GM23338 (cell line): ENCODE results near the gene RMI2. TPM values are rescaled to one million over a fixed set of nuclear protein-coding genes. Genes with fewer than 3 reads are reported as not detected.
A peak's percentile ranks its signal among the peaks of the same experiment; 100 is the strongest.

ENCODE experiments used
- ATAC-seq: fragments of 200-7000 bp; cut with Tn5 transposase; 3 replicates; pipeline ENCODE4 v1.9.1; 2020
- DNase-seq: peaks from one replicate; pipeline ENCODE4 v3.0.0-alpha.2; 2015; ENCODE audit warnings: low spot score
- H2AFZ ChIP-seq: fragments of 200-600 bp; sonication (generic); 2 replicates; pipeline ENCODE4 v1.8.0; 2016; ENCODE audit warnings: antibody characterized with exemption, mild to moderate bottlenecking, moderate library complexity
- H3F3A ChIP-seq: fragments of 200-600 bp; sonication (generic); replicated peaks from 2 replicates; pipeline ENCODE4 v1.8.0; 2017; ENCODE audit warnings: antibody characterized with exemption, mixed run types, low read depth
- H3K27ac ChIP-seq: fragments of 200-600 bp; sonication (generic); 2 replicates; pipeline ENCODE4 v1.6.1; 2016; ENCODE audit warnings: low read depth
- H3K27me3 ChIP-seq: fragments of 200-600 bp; sonication (generic); 2 replicates; pipeline ENCODE4 v1.8.0; 2016; ENCODE audit warnings: mild to moderate bottlenecking, mixed run types, moderate library complexity; ENCODE audit not compliant: insufficient read depth
- H3K36me3 ChIP-seq: fragments of 200-600 bp; sonication (generic); 2 replicates; pipeline ENCODE4 v1.8.0; 2016; ENCODE audit warnings: mild to moderate bottlenecking; ENCODE audit not compliant: insufficient read depth
- H3K4me1 ChIP-seq: fragments of 200-600 bp; sonication (generic); 2 replicates; pipeline ENCODE4 v1.8.0; 2016; ENCODE audit warnings: mild to moderate bottlenecking, moderate library complexity; ENCODE audit not compliant: insufficient read depth
- H3K4me2 ChIP-seq: fragments of 200-600 bp; sonication (generic); 2 replicates; pipeline ENCODE4 v1.7.1; 2017; ENCODE audit warnings: mixed run types
- H3K4me3 ChIP-seq: fragments of 200-600 bp; sonication (generic); 2 replicates; pipeline ENCODE4 v1.6.1; 2016; ENCODE audit warnings: mixed run types
- H3K79me2 ChIP-seq: fragments of 200-600 bp; sonication (generic); replicated peaks from 2 replicates; pipeline ENCODE4 v1.8.0; 2017; ENCODE audit warnings: mild to moderate bottlenecking; ENCODE audit not compliant: insufficient read depth
- H3K9me2 ChIP-seq: fragments of 200-600 bp; sonication (generic); 2 replicates; pipeline ENCODE4 v1.8.0; 2017; ENCODE audit not compliant: insufficient read depth
- H4K20me1 ChIP-seq: fragments of 200-600 bp; sonication (generic); replicated peaks from 2 replicates; pipeline ENCODE4 v1.8.0; 2017; ENCODE audit warnings: mild to moderate bottlenecking; ENCODE audit not compliant: insufficient read depth
- H3K27ac Mint-ChIP-seq: 2 replicates; pipeline ENCODE4 v1.8.0; 2020; ENCODE audit warnings: inconsistent platforms, mild to moderate bottlenecking, moderate library complexity, mixed read lengths
- H3K27me3 Mint-ChIP-seq: 3 replicates; pipeline ENCODE4 v1.8.0; 2022; ENCODE audit warnings: low read depth, mild to moderate bottlenecking, moderate library complexity, mixed read lengths, inconsistent platforms; ENCODE audit not compliant: insufficient read depth, poor library complexity
- H3K36me3 Mint-ChIP-seq: 3 replicates; pipeline ENCODE4 v1.8.0; 2021; ENCODE audit warnings: low read depth, mild to moderate bottlenecking, inconsistent platforms, moderate library complexity, mixed read lengths
- H3K4me1 Mint-ChIP-seq: 3 replicates; pipeline ENCODE4 v1.8.0; 2020; ENCODE audit warnings: mild to moderate bottlenecking, inconsistent platforms, mixed read lengths
- H3K4me3 Mint-ChIP-seq: 3 replicates; pipeline ENCODE4 v1.8.0; 2021; ENCODE audit warnings: moderate library complexity, mild to moderate bottlenecking, inconsistent platforms, mixed read lengths
- H3K9me3 Mint-ChIP-seq: 3 replicates; pipeline ENCODE4 v1.8.0; 2020; ENCODE audit warnings: moderate library complexity, mild to moderate bottlenecking, inconsistent platforms, mixed read lengths
- CREB1 ChIP-seq: fragments of 250-450 bp; sonication (Bioruptor Pico); IDR thresholded peaks from 2 replicates; pipeline ENCODE4 v1.5.0; 2020; ENCODE audit warnings: low read depth, mild to moderate bottlenecking, moderate library complexity
- EZH2 ChIP-seq: fragments of 200-600 bp; sonication (generic); IDR thresholded peaks from one replicate; pipeline ENCODE4 v1.8.0; 2017; ENCODE audit warnings: antibody characterized with exemption, mild to moderate bottlenecking, low read depth; ENCODE audit not compliant: unreplicated experiment
- EZH2phosphoT487 ChIP-seq: fragments of 200-600 bp; sonication (generic); IDR thresholded peaks from one replicate; pipeline ENCODE4 v1.8.1; 2018; ENCODE audit warnings: antibody characterized with exemption; ENCODE audit not compliant: unreplicated experiment
- JUNB ChIP-seq: IDR thresholded peaks from one replicate; pipeline ENCODE4 v1.6.1; 2016; ENCODE audit warnings: antibody characterized with exemption; ENCODE audit not compliant: unreplicated experiment
- NANOG ChIP-seq: IDR thresholded peaks from 2 replicates; pipeline ENCODE4 v1.6.1; 2016; ENCODE audit warnings: antibody characterized with exemption, borderline replicate concordance
- POLR2AphosphoS5 ChIP-seq: IDR thresholded peaks from 2 replicates; pipeline ENCODE4 v1.6.1; 2016; ENCODE audit warnings: antibody characterized with exemption, low read depth
- ZNF114 ChIP-seq: fragments of 250-450 bp; sonication (Bioruptor Pico); IDR thresholded peaks from 2 replicates; pipeline ENCODE4 v1.5.0; 2020; ENCODE audit warnings: mild to moderate bottlenecking, moderate library complexity
- ZNF331 ChIP-seq: fragments of 250-450 bp; sonication (Bioruptor Pico); IDR thresholded peaks from 2 replicates; pipeline ENCODE4 v1.5.0; 2020; ENCODE audit warnings: low read depth, mild to moderate bottlenecking, moderate library complexity
- polyA plus RNA-seq: library from polyadenylated mRNA; unstranded; fragments of >200 nt; fragmentation: Nextera tagmentation; extraction: Ambion mirVana; gene quantifications from 2 replicates; pipeline ENCODE4 v1.2.1, GENCODE V29; 2016
- total RNA-seq: library from RNA; depleted of rRNA; stranded (reverse); fragments of >200 nt; shearing (Covaris generic); gene quantifications from 2 replicates; pipeline ENCODE4 v1.2.3, GENCODE V29; 2014
- TF ChIP-seq, protein P1 (sequence below), 2 experiments: fragments of 200-600 bp in 1 of 2; sonication (generic) in 1 of 2; conservative IDR thresholded peaks; 2 replicates each; pipeline versions ENCODE4 v1.5.1 to v1.6.1; 2016 to 2017; ENCODE audit warnings: antibody characterized with exemption in 2 of 2, low read depth in 2 of 2, mild to moderate bottlenecking in 2 of 2, moderate library complexity in 1 of 2
- TF ChIP-seq, protein P2 (sequence below): IDR thresholded peaks from one replicate; pipeline ENCODE4 v1.6.1; 2018; ENCODE audit warnings: antibody characterized with exemption; ENCODE audit not compliant: unreplicated experiment
- TF ChIP-seq, protein P3 (sequence below): IDR thresholded peaks from 2 replicates; pipeline ENCODE4 v1.6.1; 2016; ENCODE audit warnings: antibody characterized with exemption

Gene RMI2
- total and polyA plus RNA-seq, 2 experiments from 2014 or later, result 98.2 to 108 TPM

DNA sequence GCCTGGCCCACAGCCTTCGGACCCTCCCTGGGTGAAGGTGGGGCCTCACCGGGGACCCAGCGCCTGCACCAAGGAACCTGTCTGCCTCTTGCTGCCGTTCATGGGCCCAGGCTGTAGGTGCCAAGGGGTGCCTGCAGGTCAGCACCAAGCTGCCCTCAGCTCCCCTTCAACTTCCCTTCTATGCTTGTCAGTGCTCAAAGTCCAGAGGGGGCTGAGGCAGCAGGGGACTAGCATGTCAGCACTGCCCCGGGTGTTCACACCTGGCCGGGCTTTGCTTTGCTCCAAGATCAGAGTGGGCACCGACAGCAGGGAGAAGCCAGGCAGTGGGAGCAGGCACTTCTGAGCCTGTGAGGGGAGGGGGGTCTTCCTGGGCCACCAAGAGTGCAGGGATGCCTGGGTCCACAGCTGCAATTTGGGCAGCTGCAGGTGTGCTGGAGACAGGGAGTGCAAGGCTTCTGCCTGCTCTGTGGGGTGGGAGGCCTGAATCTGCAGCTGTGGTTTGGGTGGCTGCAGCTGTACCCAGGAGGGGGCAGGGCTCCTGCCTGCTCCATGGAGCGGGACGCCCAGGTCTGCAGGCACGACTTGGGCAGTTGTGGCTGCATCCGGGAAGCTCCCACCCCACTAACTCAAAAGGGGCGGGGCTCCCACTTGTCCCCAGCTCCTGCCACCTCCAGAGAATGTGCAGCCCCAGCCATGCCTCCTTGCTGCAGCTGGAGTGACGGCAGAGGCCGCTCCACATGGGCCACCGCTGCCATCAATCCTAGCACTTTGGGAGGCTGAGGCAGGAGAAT, 36.6 kb upstream of the RMI2 start:
- Histone ChIP-seq H2AFZ (peak overlapping the region; percentile 88; the same call in 1 of the 2 replicates), H4K20me1 (no peaks in the 10 kb centered on the region), H3K79me2 (no peaks in the 10 kb centered on the region), H3K4me1 (peaks cover 20% of the 10 kb centered on the region), H3K36me3 (no peaks in the 10 kb centered on the region; the same call in 1 of the 2 replicates), H3F3A (peaks cover 16% of the 10 kb centered on the region), H3K4me3 (no peak overlapping the region), H3K9me2 (no peaks in the 10 kb centered on the region; the same call in 1 of the 2 replicates), H3K27ac (no peak overlapping the region), H3K27me3 (no peaks in the 10 kb centered on the region), H3K4me2 (no peak overlapping the region)
- H3K4me3 Mint-ChIP-seq, result no peak overlapping the region
- no peak overlapping the region for H3K27ac Mint-ChIP-seq
- TF ChIP-seq ZNF331 (no peak), CREB1 (CRISPR knock-in tag) (no peak), EZH2phosphoT487 (no peak), POLR2AphosphoS5 (no peak), ZNF114 (CRISPR knock-in tag) (no peak), EZH2 (no peak), NANOG (no peak), JUNB (no peak)
- TF ChIP-seq, protein P1, sequence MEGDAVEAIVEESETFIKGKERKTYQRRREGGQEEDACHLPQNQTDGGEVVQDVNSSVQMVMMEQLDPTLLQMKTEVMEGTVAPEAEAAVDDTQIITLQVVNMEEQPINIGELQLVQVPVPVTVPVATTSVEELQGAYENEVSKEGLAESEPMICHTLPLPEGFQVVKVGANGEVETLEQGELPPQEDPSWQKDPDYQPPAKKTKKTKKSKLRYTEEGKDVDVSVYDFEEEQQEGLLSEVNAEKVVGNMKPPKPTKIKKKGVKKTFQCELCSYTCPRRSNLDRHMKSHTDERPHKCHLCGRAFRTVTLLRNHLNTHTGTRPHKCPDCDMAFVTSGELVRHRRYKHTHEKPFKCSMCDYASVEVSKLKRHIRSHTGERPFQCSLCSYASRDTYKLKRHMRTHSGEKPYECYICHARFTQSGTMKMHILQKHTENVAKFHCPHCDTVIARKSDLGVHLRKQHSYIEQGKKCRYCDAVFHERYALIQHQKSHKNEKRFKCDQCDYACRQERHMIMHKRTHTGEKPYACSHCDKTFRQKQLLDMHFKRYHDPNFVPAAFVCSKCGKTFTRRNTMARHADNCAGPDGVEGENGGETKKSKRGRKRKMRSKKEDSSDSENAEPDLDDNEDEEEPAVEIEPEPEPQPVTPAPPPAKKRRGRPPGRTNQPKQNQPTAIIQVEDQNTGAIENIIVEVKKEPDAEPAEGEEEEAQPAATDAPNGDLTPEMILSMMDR (conservative IDR thresholded peaks at IDR 0.05; ENCODE audit: low read depth in 2 of 2), result no peak
- TF ChIP-seq, protein P2, sequence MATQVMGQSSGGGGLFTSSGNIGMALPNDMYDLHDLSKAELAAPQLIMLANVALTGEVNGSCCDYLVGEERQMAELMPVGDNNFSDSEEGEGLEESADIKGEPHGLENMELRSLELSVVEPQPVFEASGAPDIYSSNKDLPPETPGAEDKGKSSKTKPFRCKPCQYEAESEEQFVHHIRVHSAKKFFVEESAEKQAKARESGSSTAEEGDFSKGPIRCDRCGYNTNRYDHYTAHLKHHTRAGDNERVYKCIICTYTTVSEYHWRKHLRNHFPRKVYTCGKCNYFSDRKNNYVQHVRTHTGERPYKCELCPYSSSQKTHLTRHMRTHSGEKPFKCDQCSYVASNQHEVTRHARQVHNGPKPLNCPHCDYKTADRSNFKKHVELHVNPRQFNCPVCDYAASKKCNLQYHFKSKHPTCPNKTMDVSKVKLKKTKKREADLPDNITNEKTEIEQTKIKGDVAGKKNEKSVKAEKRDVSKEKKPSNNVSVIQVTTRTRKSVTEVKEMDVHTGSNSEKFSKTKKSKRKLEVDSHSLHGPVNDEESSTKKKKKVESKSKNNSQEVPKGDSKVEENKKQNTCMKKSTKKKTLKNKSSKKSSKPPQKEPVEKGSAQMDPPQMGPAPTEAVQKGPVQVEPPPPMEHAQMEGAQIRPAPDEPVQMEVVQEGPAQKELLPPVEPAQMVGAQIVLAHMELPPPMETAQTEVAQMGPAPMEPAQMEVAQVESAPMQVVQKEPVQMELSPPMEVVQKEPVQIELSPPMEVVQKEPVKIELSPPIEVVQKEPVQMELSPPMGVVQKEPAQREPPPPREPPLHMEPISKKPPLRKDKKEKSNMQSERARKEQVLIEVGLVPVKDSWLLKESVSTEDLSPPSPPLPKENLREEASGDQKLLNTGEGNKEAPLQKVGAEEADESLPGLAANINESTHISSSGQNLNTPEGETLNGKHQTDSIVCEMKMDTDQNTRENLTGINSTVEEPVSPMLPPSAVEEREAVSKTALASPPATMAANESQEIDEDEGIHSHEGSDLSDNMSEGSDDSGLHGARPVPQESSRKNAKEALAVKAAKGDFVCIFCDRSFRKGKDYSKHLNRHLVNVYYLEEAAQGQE, result no peak
- TF ChIP-seq, protein P3, sequence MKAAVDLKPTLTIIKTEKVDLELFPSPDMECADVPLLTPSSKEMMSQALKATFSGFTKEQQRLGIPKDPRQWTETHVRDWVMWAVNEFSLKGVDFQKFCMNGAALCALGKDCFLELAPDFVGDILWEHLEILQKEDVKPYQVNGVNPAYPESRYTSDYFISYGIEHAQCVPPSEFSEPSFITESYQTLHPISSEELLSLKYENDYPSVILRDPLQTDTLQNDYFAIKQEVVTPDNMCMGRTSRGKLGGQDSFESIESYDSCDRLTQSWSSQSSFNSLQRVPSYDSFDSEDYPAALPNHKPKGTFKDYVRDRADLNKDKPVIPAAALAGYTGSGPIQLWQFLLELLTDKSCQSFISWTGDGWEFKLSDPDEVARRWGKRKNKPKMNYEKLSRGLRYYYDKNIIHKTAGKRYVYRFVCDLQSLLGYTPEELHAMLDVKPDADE, result no peak
- ATAC-seq (peak; percentile 56), DNase-seq (no peak)
- H3K9me3 Mint-ChIP-seq, result 0 out of 3 replicates have a peak, but pooled peaks cover 2% of the 10 kb centered on the region
- peaks cover 6% of the 10 kb centered on the region for H3K27me3 Mint-ChIP-seq
- H3K36me3 Mint-ChIP-seq, result no peaks in the 10 kb centered on the region; the same call in 2 of the 3 replicates
- peaks cover 26% of the 10 kb centered on the region for H3K4me1 Mint-ChIP-seq
